ENCODE results near the gene CCDC85C.

The CCDC85C gene

GRCh38 chr14:99554757-99555531 is 49.1 kb downstream of the CCDC85C start:
- H3K4me3 ChIP-seq (ENCODE audit: control insufficient read depth, low read depth, low read length) = no peak overlapping the region
- TF ChIP-seq CTCF (IDR thresholded peaks at IDR 0.05; ENCODE audit: control insufficient read depth, insufficient read depth, low read depth, low read length, missing control alignments) = no peak
- DNase-seq (ENCODE audit: low read depth) = no peak

- DNase-seq (ENCODE audit: low read depth) = no peak
- H3K4me3 ChIP-seq (ENCODE audit: control insufficient read depth, low read depth, low read length) = no peak overlapping the region
- TF ChIP-seq CTCF (IDR thresholded peaks at IDR 0.05; ENCODE audit: control insufficient read depth, insufficient read depth, low read depth, low read length, missing control alignments) = no peak
Observed at GRCh38 chr14:99554184-99554583, 49.8 kb downstream of the CCDC85C start.

- H3K4me3 ChIP-seq (ENCODE audit: control insufficient read depth, low read depth, low read length) = no peak overlapping the region
- DNase-seq (ENCODE audit: low read depth) = no peak
- no peak for TF ChIP-seq CTCF (IDR thresholded peaks at IDR 0.05; ENCODE audit: control insufficient read depth, insufficient read depth, low read depth, low read length, missing control alignments)
Observed at GRCh38 chr14:99552572-99553216, 51.3 kb downstream of the CCDC85C start.

GRCh38 chr14:99552021-99552553 is 51.9 kb downstream of the CCDC85C start:
- no peak for DNase-seq (ENCODE audit: low read depth)
- no peak for TF ChIP-seq CTCF (IDR thresholded peaks at IDR 0.05; ENCODE audit: control insufficient read depth, insufficient read depth, low read depth, low read length, missing control alignments)
- H3K4me3 ChIP-seq (ENCODE audit: control insufficient read depth, low read depth, low read length) = no peak overlapping the region

- no peak for DNase-seq (ENCODE audit: low read depth)
- H3K4me3 ChIP-seq (ENCODE audit: control insufficient read depth, low read depth, low read length) = no peak overlapping the region
- TF ChIP-seq CTCF (IDR thresholded peaks at IDR 0.05; ENCODE audit: control insufficient read depth, insufficient read depth, low read depth, low read length, missing control alignments) = no peak
Observed at GRCh38 chr14:99551034-99551922, 52.7 kb downstream of the CCDC85C start.

GRCh38 chr14:99550387-99550992 is 53.5 kb downstream of the CCDC85C start:
- no peak for TF ChIP-seq CTCF (IDR thresholded peaks at IDR 0.05; ENCODE audit: control insufficient read depth, insufficient read depth, low read depth, low read length, missing control alignments)

More at GRCh38 chr14:99550387-99550992, 53.5 kb downstream of the CCDC85C start:
- no peak overlapping the region for H3K4me3 ChIP-seq (ENCODE audit: control insufficient read depth, low read depth, low read length)
- DNase-seq (ENCODE audit: low read depth) = no peak
